ENCODE measurements around the gene ZFAND3.

GRCh38 chr6:38067263-38067980, 247.9 kb downstream of the ZFAND3 start:
- TF ChIP-seq CTCF (IDR thresholded peaks at IDR 0.05) (no peak), POLR2A (IDR thresholded peaks at IDR 0.05) (no peak), POLR2AphosphoS5 (IDR thresholded peaks at IDR 0.05) (no peak)
